ENCODE results near the gene KDM3B.
"Not testable (repeated sequence)": the region's sequence is repeated elsewhere in the genome, so short reads cannot be mapped to it uniquely, and the experiment has no call there.

Gene KDM3B

GRCh38 chr5:138468133-138468965, 115.9 kb downstream of the KDM3B start:
- DNase-seq (ENCODE audit: low spot score) = no peak

- no peak for DNase-seq (ENCODE audit: low spot score)
These were observed 116.6 kb downstream of the KDM3B start for GRCh38 chr5:138468966-138469539.

GRCh38 chr5:138469540-138470321, 117.2 kb downstream of the KDM3B start:
- no peak for DNase-seq (ENCODE audit: low spot score)

GRCh38 chr5:138470322-138471051, 118.0 kb downstream of the KDM3B start:
- no peak for DNase-seq (ENCODE audit: low spot score)

- no peak for DNase-seq (ENCODE audit: low spot score)
These were observed 118.5 kb downstream of the KDM3B start for GRCh38 chr5:138471052-138471361.

- no peak for DNase-seq (ENCODE audit: low spot score)
These were observed 119.9 kb downstream of the KDM3B start for GRCh38 chr5:138472353-138472752.

GRCh38 chr5:138473151-138473550, 120.7 kb downstream of the KDM3B start:
- not testable (repeated sequence) for DNase-seq (ENCODE audit: low spot score)

GRCh38 chr5:138476918-138477317, 124.4 kb downstream of the KDM3B start:
- DNase-seq (ENCODE audit: low spot score) = no peak

- DNase-seq (ENCODE audit: low spot score) = no peak
These were observed 130.2 kb downstream of the KDM3B start for GRCh38 chr5:138482638-138483037.
